Neural cell (in vitro differentiated cells): ENCODE data around the gene HIVEP3.

Source experiments
- EP300 ChIP-seq: fragments of 450-650 bp; conservative IDR thresholded peaks from 2 replicates; pipeline ENCODE4 v1.6.1; 2014; ENCODE audit warnings: antibody characterized with exemption, mild to moderate bottlenecking, moderate library complexity; ENCODE audit not compliant: poor library complexity, severe bottlenecking
- MXI1 ChIP-seq: fragments of 450-650 bp; conservative IDR thresholded peaks from 2 replicates; pipeline ENCODE4 v1.6.1; 2014; ENCODE audit warnings: antibody characterized with exemption, mild to moderate bottlenecking; ENCODE audit not compliant: poor library complexity, severe bottlenecking
- POLR2AphosphoS5 ChIP-seq: IDR thresholded peaks from 2 replicates; pipeline ENCODE4 v1.6.1; 2012
- RAD21 ChIP-seq: fragments of 450-650 bp; conservative IDR thresholded peaks from 2 replicates; pipeline ENCODE4 v1.6.1; 2014; ENCODE audit warnings: antibody characterized with exemption, mild to moderate bottlenecking, moderate library complexity
- TAF1 ChIP-seq: IDR thresholded peaks from 2 replicates; pipeline ENCODE4 v1.6.1; 2012; ENCODE audit warnings: low read depth
- TF ChIP-seq, protein P1 (sequence below): fragments of 450-650 bp; IDR thresholded peaks from 2 replicates; pipeline ENCODE4 v1.5.1; 2014; ENCODE audit warnings: antibody characterized with exemption, mild to moderate bottlenecking, moderate library complexity; ENCODE audit not compliant: poor library complexity, severe bottlenecking

DNA sequence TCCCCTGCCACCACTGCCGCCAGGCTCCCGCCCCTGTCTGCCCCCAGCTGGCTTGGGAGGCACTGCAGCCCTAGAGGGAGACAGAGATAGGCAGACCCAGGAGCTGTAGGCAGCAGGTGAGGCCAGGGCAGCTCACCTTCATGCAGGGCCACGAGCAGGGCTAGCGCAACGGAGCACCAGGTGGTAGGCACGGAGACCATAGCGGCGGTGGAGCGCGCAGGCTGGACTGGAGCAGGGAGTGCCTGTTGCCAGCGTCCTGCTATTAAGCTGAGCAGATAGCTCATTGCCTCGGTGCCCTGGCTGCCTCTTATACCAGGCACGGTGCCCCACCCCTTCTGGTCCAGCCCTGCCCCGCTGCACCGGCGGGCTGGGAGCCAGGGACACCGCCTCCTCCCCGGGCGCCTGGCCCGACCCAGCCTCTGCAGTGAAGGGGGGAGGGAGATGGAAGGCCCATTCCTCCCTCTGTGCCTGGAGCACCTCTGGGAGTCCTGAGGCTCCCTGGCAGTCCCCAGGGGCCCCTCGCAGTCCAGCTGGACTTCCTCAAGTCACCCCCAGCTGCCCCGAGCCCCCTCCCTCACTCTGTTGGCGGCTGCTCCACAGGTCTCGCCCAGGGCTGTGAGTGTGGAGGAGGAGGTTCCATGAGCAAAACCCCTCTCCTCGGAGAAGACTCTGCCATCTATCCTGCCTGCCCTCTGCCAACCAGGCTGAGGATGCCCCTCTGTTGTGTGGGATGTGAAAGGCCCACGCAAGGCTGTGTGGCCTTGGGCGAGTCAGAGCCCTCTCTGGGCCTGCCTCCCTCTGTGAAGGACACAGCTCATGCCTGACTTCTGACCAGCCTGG lies 434.1 kb downstream of the HIVEP3 start, which contains the start of gene EDN2:
- TF ChIP-seq, protein P1, sequence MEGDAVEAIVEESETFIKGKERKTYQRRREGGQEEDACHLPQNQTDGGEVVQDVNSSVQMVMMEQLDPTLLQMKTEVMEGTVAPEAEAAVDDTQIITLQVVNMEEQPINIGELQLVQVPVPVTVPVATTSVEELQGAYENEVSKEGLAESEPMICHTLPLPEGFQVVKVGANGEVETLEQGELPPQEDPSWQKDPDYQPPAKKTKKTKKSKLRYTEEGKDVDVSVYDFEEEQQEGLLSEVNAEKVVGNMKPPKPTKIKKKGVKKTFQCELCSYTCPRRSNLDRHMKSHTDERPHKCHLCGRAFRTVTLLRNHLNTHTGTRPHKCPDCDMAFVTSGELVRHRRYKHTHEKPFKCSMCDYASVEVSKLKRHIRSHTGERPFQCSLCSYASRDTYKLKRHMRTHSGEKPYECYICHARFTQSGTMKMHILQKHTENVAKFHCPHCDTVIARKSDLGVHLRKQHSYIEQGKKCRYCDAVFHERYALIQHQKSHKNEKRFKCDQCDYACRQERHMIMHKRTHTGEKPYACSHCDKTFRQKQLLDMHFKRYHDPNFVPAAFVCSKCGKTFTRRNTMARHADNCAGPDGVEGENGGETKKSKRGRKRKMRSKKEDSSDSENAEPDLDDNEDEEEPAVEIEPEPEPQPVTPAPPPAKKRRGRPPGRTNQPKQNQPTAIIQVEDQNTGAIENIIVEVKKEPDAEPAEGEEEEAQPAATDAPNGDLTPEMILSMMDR = no peak
- TF ChIP-seq RAD21 = no peak
- no peak for TF ChIP-seq MXI1
- TF ChIP-seq TAF1 = no peak
- no peak for TF ChIP-seq EP300
- TF ChIP-seq POLR2AphosphoS5 = no peak
